Skeletal muscle cell (primary cell): ENCODE measurements around the gene DPP6.

Experiments
- DNase-seq: peaks from one replicate; pipeline ENCODE4 v3.0.0-alpha.2; 2010; ENCODE audit warnings: low read depth
- H3K4me3 ChIP-seq: 2 replicates; pipeline ENCODE4 v1.5.1; 2011; ENCODE audit warnings: low read depth, mild to moderate bottlenecking, control low read depth, low read length, moderate library complexity

The DPP6 gene

GRCh38 chr7:154795437-154795836 is 743.2 kb downstream of the DPP6 start:
- DNase-seq = no peak

DNA sequence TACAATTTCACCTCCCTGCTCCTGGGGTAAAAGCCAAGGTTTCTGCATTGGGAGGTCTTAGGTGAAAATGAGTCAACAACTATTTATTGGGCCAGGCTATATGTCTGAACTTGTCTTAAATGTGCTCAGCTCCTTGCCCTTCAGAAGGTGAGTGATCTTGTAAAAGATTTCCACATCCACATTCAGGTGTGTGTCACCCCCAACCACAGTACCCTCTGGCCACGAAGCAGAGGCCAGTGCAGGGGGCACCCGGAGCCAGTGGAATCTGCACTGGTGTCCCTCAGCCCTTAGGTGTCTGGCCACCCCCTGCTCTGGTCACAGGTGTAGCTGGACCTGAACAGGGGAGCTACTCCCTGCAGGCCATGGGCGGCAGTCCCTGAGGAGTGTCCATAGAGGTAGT is 752.3 kb downstream of the DPP6 start:
- no peak for DNase-seq
- no peak overlapping the region for H3K4me3 ChIP-seq

More at GRCh38 chr7:154795437-154795836, 743.2 kb downstream of the DPP6 start:
- no peak overlapping the region for H3K4me3 ChIP-seq

- DNase-seq = no peak
- no peak overlapping the region for H3K4me3 ChIP-seq
These were observed 759.8 kb downstream of the DPP6 start for GRCh38 chr7:154812027-154812426.

DNA sequence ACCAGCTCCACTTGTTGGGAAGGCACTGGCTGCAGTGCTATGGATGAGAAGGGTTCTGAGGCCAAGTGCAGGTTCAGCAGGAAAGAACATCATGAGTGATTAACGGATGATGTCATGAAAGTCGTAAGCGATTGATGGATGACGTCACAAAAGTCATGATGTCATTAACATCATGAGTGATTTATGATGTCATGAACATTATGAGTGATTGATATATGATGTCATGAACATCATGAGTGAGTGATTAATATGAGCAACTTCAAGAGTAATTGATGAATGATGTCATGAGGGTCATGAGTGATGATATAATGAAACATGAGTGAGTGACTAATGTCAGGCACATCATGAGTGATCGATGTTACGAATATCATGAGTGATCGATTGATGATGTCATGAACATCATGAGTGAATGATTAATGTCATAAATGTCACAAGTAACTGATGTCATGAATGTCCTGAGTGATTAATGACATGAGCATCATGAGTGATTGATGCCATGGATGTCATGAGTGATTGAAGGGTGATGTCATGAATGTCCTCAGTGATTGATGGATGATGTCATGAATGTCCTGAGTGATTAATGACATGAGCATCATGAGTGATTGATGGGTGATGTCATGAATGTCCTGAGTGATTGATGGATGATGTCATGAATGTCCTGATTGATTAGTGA is 765.2 kb downstream of the DPP6 start:
- DNase-seq = no peak
- H3K4me3 ChIP-seq = no peak overlapping the region

GRCh38 chr7:154827007-154827406 is 774.8 kb downstream of the DPP6 start:
- no peak overlapping the region for H3K4me3 ChIP-seq
- DNase-seq = no peak

GRCh38 chr7:154832557-154833138 is 780.5 kb downstream of the DPP6 start:
- no peak overlapping the region for H3K4me3 ChIP-seq
- DNase-seq = no peak

DNA sequence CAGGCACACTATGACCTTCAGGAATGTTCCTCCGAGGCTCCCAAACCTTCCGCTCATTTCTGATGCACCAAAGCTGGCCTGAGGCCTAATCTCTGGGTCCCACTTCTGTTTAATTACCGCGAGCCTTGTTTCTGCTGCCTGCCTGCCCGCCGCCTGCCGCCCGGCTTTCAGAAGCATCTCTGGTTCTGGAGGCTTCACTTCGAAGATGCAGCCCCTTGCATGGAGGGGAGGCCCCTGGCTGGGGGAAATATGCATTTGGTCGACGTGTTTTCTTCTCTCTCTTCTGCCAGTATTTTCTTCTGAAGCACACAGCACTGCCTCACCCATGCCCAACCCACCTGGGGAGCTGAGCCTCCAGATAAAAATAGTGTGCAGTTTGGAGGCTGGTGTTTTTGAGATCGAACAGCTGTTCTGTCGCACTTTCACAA is 783.8 kb downstream of the DPP6 start:
- no peak for DNase-seq
- no peak overlapping the region for H3K4me3 ChIP-seq

- no peak for DNase-seq
- H3K4me3 ChIP-seq = no peak overlapping the region
These were observed 784.9 kb downstream of the DPP6 start for GRCh38 chr7:154837087-154837486.

DNA sequence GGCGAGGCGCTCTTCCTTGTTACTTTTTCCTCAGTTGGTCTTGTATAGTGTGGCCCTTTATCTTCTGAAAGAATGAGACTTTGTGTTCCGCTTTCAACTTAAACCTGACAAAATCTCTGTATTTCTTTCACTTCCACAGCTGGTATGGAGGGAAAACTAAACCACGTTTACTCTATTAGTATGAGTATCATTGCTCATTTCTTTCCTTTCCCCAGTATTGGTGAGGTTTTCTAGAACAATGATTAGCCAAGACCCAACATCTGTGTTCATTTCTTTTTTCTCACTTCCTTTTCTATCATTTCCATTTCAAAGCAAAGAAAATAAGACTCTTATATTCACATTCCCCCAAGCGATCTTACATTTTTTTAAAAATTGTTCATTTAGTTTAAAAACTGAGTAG is 785.4 kb downstream of the DPP6 start:
- H3K4me3 ChIP-seq = no peak overlapping the region
- DNase-seq = no peak

DNA sequence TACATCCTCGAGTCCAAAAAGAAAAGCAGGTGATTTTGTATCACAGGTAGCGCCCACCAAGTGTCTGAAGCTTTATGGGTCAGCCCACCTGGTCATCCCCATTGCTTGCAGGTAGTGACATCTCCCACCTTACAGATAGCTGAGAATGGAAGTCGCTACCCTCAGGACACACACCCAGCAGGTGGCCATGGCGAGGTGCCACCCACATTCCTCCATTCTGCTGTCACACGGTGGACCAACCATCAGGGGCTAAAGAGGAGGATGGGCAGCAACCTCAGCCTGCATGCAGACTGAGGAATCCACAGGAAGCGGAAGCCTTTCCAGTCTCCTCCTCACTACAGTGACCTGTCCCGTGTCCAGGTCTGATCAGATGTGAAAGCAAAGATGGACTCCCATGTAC is 787.9 kb downstream of the DPP6 start:
- no peak for DNase-seq
- H3K4me3 ChIP-seq = no peak overlapping the region

GRCh38 chr7:154841731-154842331 is 789.6 kb downstream of the DPP6 start:
- H3K4me3 ChIP-seq = no peak overlapping the region
- no peak for DNase-seq

- no peak for DNase-seq
- no peak overlapping the region for H3K4me3 ChIP-seq
These were observed 790.4 kb downstream of the DPP6 start for GRCh38 chr7:154842591-154842990.

DNA sequence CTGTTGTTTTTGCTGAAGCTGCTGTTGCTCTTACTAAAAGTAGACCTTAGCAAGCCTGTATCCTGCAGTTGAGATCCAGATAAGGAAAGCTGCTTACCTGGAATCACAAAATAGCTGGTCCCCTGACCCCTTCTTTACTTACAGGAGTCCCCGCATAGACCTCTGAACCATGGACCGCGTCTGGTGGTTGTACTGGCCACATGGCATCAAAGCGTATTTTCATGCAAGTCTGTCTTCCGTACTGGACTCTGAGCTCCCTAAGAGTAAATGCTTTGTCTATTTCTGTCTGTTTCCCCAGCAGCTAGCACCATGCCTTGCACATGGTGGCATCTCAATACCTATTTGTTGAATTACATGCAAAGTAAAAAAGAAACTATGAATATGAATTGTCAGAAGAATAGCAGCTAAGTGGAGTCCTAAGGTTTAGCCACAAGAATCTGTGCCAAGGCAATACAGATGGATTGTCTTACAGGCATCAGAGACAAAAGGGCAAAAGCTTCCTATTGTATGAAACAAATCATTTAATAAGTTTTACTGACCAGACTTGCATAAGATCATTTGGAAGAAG is 791.6 kb downstream of the DPP6 start:
- DNase-seq = no peak
- no peak overlapping the region for H3K4me3 ChIP-seq

DNA sequence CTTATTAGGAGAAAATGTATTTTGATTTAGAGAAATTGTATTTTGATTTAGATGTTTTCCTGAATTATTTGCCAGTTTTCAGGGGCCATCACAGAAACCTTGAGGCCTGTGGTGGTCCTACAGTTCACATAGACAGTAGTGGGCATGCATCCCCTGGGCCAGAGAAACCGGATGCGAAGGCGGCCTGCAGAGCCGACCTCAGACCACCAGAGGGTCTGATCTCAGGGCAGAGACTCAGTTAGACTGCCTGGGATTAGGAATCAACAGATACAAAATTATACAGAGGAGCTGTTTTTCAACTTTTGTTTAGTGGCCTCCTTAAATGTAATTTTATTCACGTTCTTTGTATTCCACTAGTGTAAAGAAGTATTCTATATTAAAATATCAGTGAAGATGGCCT is 792.3 kb downstream of the DPP6 start:
- DNase-seq = no peak
- H3K4me3 ChIP-seq = no peak overlapping the region

DNA sequence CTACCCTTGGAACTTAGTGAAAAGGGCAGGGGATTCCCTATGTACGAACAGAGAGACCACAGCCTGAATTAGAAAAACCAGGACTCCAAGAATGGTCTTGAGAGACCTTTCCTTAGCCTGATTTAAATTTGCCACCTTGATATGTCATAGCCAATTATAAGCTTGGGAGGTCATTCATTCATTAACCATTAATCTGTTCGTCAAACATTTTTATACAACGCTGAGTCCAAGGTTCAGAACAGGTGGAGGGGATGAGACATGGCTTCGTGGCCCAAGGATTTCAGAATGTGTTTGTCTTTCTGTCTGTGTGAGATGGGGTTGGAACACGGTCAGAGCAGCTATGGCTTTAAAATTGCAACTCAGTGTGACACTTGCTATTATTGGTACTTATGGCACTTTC is 792.8 kb downstream of the DPP6 start:
- H3K4me3 ChIP-seq = no peak overlapping the region
- no peak for DNase-seq

DNA sequence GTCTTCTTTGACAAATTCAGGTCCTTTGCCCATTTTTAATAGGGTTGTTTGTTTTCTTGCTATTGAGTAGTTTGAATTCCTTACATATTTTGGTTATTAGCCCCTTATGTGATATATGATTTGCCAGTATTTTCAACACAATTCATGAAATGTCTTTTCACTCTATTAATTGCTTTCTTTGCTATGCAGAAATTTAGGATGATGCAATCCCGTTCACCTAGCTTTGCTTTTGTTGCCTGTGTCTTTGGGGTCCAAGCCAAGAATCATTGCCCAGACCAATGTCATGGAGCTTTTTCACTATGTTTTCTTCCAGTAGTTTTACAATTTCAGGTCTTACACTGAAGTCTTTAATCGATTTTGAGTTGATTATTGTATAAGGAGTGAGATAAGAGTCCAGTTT is 796.3 kb downstream of the DPP6 start:
- H3K4me3 ChIP-seq = no peak overlapping the region
- no peak for DNase-seq

- DNase-seq = no peak
- H3K4me3 ChIP-seq = no peak overlapping the region
These were observed 800.0 kb downstream of the DPP6 start for GRCh38 chr7:154852205-154852604.

- no peak overlapping the region for H3K4me3 ChIP-seq
- no peak for DNase-seq
These were observed 801.0 kb downstream of the DPP6 start for GRCh38 chr7:154853063-154853726.

DNA sequence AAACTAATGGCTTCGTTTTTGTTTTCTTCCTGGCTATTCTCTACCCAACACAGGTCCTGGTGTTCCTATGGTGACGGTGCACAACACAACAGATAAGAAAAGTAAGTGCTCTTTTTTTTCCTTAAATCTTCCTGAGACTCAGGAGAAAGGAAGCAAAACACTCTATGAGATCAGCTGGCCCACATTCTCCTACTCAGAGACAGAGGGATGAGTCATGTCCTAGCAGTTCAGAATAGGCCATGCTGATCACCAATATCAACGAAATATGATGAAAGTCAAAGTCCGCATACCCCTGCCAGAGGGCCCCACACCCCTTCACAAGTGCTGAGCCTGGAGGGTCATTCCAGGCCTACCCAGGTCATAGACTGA is 801.5 kb downstream of the DPP6 start:
- H3K4me3 ChIP-seq = no peak overlapping the region
- DNase-seq = no peak

DNA sequence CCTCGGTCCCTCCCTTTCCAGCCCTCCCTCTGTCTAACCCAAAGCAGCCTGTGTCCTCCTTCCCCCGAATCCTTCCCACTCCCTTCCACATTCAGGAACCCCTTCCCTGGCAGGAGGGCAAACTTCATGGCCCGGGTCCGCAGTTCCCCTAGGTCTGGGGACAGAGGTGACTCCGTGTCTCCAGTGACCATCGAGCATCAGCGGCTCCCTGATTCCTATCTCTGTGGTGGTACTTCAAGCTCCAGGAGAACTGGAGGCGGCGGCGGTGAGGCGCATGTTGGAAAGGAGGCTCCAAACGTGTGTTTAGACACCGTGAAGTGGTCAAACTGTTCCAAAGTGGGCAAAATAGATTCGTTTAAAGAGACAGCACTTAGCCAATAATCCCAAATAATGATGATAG is 802.6 kb downstream of the DPP6 start:
- DNase-seq = no peak
- H3K4me3 ChIP-seq = no peak overlapping the region
